Measurements from ENCODE around the gene RFX3.

The RFX3 gene

GRCh38 chr9:3457175-3457574 lies 68.6 kb downstream of the RFX3 start:
- TF ChIP-seq GABPA (IDR thresholded peaks at IDR 0.05; ENCODE audit: low read depth): no peak
- no peak for TF ChIP-seq SPI1 (IDR thresholded peaks at IDR 0.05; ENCODE audit: borderline replicate concordance, low read depth)
- TF ChIP-seq CTCF (IDR thresholded peaks at IDR 0.05; ENCODE audit: insufficient read depth, low read length): no peak
- no peak for TF ChIP-seq POLR2AphosphoS5 (IDR thresholded peaks at IDR 0.05; ENCODE audit: low read depth)
- TF ChIP-seq REST (IDR thresholded peaks at IDR 0.05; ENCODE audit: insufficient replicate concordance, low read depth): no peak
- no peak overlapping the region for H3K27ac ChIP-seq (replicated peaks)
- H3K4me3 ChIP-seq (replicated peaks; ENCODE audit: insufficient read depth, low read length): no peak overlapping the region
- H3K27me3 ChIP-seq (ENCODE audit: insufficient read depth, poor library complexity, severe bottlenecking): no peaks in the 10 kb centered on the region
- no peak for DNase-seq (ENCODE audit: low read depth in 1 of 2, low spot score in 1 of 2)

DNA sequence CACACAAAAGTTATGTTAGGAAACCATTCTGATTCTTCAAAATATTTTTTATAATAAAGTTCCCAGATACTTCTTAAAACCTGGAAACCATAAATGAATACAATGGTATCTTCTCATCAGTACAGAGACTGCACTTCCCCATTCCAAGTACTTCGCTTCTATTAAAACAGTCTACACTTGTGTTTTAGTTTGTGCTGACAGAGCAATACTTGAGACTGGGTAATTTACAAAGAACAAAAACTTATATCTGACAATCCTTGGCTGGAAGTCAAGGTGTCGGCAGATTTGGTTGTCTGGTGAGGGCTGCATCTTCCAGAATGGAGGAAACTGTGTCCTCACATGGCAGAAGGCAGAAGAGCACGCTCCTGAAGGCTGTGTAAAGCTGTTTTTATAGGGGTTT lies 70.1 kb downstream of the RFX3 start:
- Histone ChIP-seq H3K4me3 (replicated peaks; ENCODE audit: insufficient read depth, low read length) (no peak overlapping the region), H3K27me3 (ENCODE audit: insufficient read depth, poor library complexity, severe bottlenecking) (no peaks in the 10 kb centered on the region), H3K27ac (replicated peaks) (no peak overlapping the region)
- DNase-seq (ENCODE audit: low read depth in 1 of 2, low spot score in 1 of 2): no peak
- TF ChIP-seq SPI1 (IDR thresholded peaks at IDR 0.05; ENCODE audit: borderline replicate concordance, low read depth) (peak; percentile 59), GABPA (IDR thresholded peaks at IDR 0.05; ENCODE audit: low read depth) (no peak)

GRCh38 chr9:3455094-3455493 lies 70.7 kb downstream of the RFX3 start:
- Histone ChIP-seq H3K27me3 (ENCODE audit: insufficient read depth, poor library complexity, severe bottlenecking) (no peaks in the 10 kb centered on the region), H3K27ac (replicated peaks) (no peak overlapping the region), H3K4me3 (replicated peaks; ENCODE audit: insufficient read depth, low read length) (no peak overlapping the region)
- TF ChIP-seq POLR2AphosphoS5 (IDR thresholded peaks at IDR 0.05; ENCODE audit: low read depth) (no peak), SPI1 (IDR thresholded peaks at IDR 0.05; ENCODE audit: borderline replicate concordance, low read depth) (no peak), GABPA (IDR thresholded peaks at IDR 0.05; ENCODE audit: low read depth) (no peak), REST (IDR thresholded peaks at IDR 0.05; ENCODE audit: insufficient replicate concordance, low read depth) (no peak), CTCF (IDR thresholded peaks at IDR 0.05; ENCODE audit: insufficient read depth, low read length) (no peak)
- DNase-seq (ENCODE audit: low read depth in 1 of 2, low spot score in 1 of 2): no peak

DNA sequence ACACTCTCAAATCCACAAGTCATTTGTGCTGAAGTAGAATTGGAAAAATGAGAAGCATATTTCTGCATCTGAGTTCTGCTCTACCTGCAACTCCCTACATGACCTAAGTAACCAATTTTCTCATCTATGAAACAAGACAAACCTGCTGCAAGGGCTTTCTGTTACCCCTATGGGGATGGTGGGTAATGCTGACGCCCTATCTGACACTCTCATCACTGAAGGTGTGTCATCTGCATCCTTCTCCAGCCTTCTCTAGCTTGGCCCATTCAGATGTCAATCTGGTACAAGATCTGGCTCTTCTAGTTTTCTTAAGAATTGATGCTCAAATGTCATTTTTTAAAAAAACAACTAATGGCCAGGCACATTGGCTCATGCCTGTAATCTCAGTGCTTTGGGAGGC lies 73.8 kb downstream of the RFX3 start:
- no peak overlapping the region for H3K4me3 ChIP-seq (replicated peaks; ENCODE audit: insufficient read depth, low read length)

More for the DNA sequence above, 73.8 kb downstream of the RFX3 start:
- Histone ChIP-seq H3K27me3 (ENCODE audit: insufficient read depth, poor library complexity, severe bottlenecking) (no peaks in the 10 kb centered on the region), H3K27ac (replicated peaks) (no peak overlapping the region)
- no peak for TF ChIP-seq CTCF (IDR thresholded peaks at IDR 0.05; ENCODE audit: insufficient read depth, low read length)
- no peak for TF ChIP-seq REST (IDR thresholded peaks at IDR 0.05; ENCODE audit: insufficient replicate concordance, low read depth)
- no peak for TF ChIP-seq SPI1 (IDR thresholded peaks at IDR 0.05; ENCODE audit: borderline replicate concordance, low read depth)
- no peak for TF ChIP-seq GABPA (IDR thresholded peaks at IDR 0.05; ENCODE audit: low read depth)
- TF ChIP-seq POLR2AphosphoS5 (IDR thresholded peaks at IDR 0.05; ENCODE audit: low read depth): no peak
- no peak for DNase-seq (ENCODE audit: low read depth in 1 of 2, low spot score in 1 of 2)

Measured in HL-60 (cell line).